GM12891 (cell line): ENCODE data around the gene FCN2.

ENCODE experiments used
- DNase-seq: peaks from one replicate; pipeline ENCODE4 v3.0.0; 2011; ENCODE audit warnings: low spot score; ENCODE audit not compliant: insufficient read length
- FAIRE-seq: peaks from 2 replicates; lab custom pipeline; 2011; peaks lifted over from hg19 to GRCh38; lab: Jason Lieb, UNC
- PAX5 ChIP-seq: IDR thresholded peaks from 2 replicates; pipeline ENCODE4 v1.6.1; 2011; ENCODE audit warnings: low read length, moderate library complexity, mild to moderate bottlenecking; ENCODE audit not compliant: insufficient read depth, severe bottlenecking
- POLR2A ChIP-seq: IDR thresholded peaks from 2 replicates; pipeline ENCODE4 v1.6.1; 2011; ENCODE audit warnings: low read depth, low read length, control low read depth
- POLR2AphosphoS5 ChIP-seq: IDR thresholded peaks from 2 replicates; pipeline ENCODE4 v1.6.1; 2011; ENCODE audit warnings: low read depth, low read length, control low read depth
- POU2F2 ChIP-seq: IDR thresholded peaks from 2 replicates; pipeline ENCODE4 v1.6.1; 2011; ENCODE audit warnings: low read depth, mild to moderate bottlenecking, control low read depth, low read length, moderate library complexity
- SPI1 ChIP-seq: IDR thresholded peaks from 2 replicates; pipeline ENCODE4 v1.6.1; 2011; ENCODE audit warnings: low read depth, low read length, control low read depth
- TAF1 ChIP-seq: IDR thresholded peaks from 2 replicates; pipeline ENCODE4 v1.6.1; 2011; ENCODE audit warnings: low read depth, low read length, control low read depth

Gene FCN2

GRCh38 chr9:134887686-134888602 is 7.3 kb downstream of the FCN2 start:
- no peak for TF ChIP-seq POU2F2
- no peak for TF ChIP-seq SPI1
- no peak for TF ChIP-seq TAF1
- no peak for TF ChIP-seq POLR2AphosphoS5
- no peak for TF ChIP-seq PAX5
- DNase-seq (no peak), FAIRE-seq (peak; percentile 38)

- DNase-seq (no peak), FAIRE-seq (peak; percentile 41)
- no peak for TF ChIP-seq SPI1
- no peak for TF ChIP-seq POLR2AphosphoS5
These were observed 8.1 kb downstream of the FCN2 start for GRCh38 chr9:134888603-134889190.

- TF ChIP-seq SPI1 (no peak), POLR2AphosphoS5 (no peak), TAF1 (no peak), PAX5 (no peak), POLR2A (no peak), POU2F2 (no peak)
- DNase-seq (no peak), FAIRE-seq (peak; percentile 69)
These were observed 9.0 kb downstream of the FCN2 start for GRCh38 chr9:134889386-134890154.

GRCh38 chr9:134890155-134890495 is 9.5 kb downstream of the FCN2 start:
- TF ChIP-seq POU2F2 (no peak), TAF1 (no peak), PAX5 (no peak), SPI1 (no peak), POLR2AphosphoS5 (no peak), POLR2A (no peak)
- FAIRE-seq, result no peak

GRCh38 chr9:134891053-134891452 is 10.4 kb downstream of the FCN2 start:
- TF ChIP-seq TAF1, result no peak
- no peak for TF ChIP-seq POLR2AphosphoS5
- no peak for TF ChIP-seq SPI1
- TF ChIP-seq POLR2A, result no peak
- no peak for TF ChIP-seq PAX5
- TF ChIP-seq POU2F2, result no peak
- no peak for DNase-seq
- FAIRE-seq, result no peak

More at GRCh38 chr9:134890155-134890495, 9.5 kb downstream of the FCN2 start:
- DNase-seq, result no peak

- TF ChIP-seq PAX5, result no peak
- TF ChIP-seq SPI1, result no peak
- TF ChIP-seq POLR2A, result no peak
- TF ChIP-seq POLR2AphosphoS5, result no peak
- TF ChIP-seq POU2F2, result no peak
- TF ChIP-seq TAF1, result no peak
- no peak for DNase-seq
- FAIRE-seq, result no peak
These were observed 11.1 kb downstream of the FCN2 start for GRCh38 chr9:134891713-134892112.

- no peak for DNase-seq
- no peak for FAIRE-seq
- TF ChIP-seq POU2F2 (no peak), SPI1 (no peak), PAX5 (no peak), POLR2A (no peak), POLR2AphosphoS5 (no peak), TAF1 (no peak)
These were observed 11.6 kb downstream of the FCN2 start for GRCh38 chr9:134892221-134892620.

- TF ChIP-seq POLR2A, result no peak
- no peak for TF ChIP-seq POU2F2
- TF ChIP-seq TAF1, result no peak
- no peak for TF ChIP-seq SPI1
- TF ChIP-seq POLR2AphosphoS5, result no peak
- FAIRE-seq (no peak), DNase-seq (no peak)
These were observed 12.3 kb downstream of the FCN2 start for GRCh38 chr9:134892820-134893420.
